HEK293 (cell line): Measurements from ENCODE around the gene WNT11.

Experiments used
- CTCF ChIP-seq: fragments of 450-650 bp; formaldehyde crosslinking; IDR thresholded peaks from 2 replicates; pipeline ENCODE4 v1.5.1; 2016; ENCODE audit warnings: missing biosample characterization, missing genetic modification characterization
- GLIS2 ChIP-seq: fragments of 450-650 bp; formaldehyde crosslinking; IDR thresholded peaks from 2 replicates; pipeline ENCODE4 v1.5.1; 2016; ENCODE audit warnings: missing biosample characterization, missing genetic modification characterization
- IKZF3 ChIP-seq: fragments of 450-650 bp; IDR thresholded peaks from 2 replicates; pipeline ENCODE4 v1.5.0; 2018; ENCODE audit warnings: missing biosample characterization, mild to moderate bottlenecking, missing genetic modification characterization, moderate library complexity
- KLF10 ChIP-seq: fragments of 450-650 bp; IDR thresholded peaks from 2 replicates; pipeline ENCODE4 v1.5.1; 2018; ENCODE audit warnings: missing biosample characterization, mild to moderate bottlenecking, missing genetic modification characterization

- TF ChIP-seq CTCF (tag by site-specific recombination) (no peak), KLF10 (no peak), GLIS2 (tag by site-specific recombination) (no peak), IKZF3 (tag by site-specific recombination) (no peak)
Observed at GRCh38 chr11:76248210-76248609, 41.9 kb upstream of the WNT11 start.
